Vagina (tissue), 2 donors: ENCODE measurements around the gene UBR2.

ENCODE experiments used
- POLR2A ChIP-seq, 2 donors: fragments of 450-650 bp; IDR thresholded peaks; one replicate each; pipeline ENCODE4 v1.6.1; 2017; ENCODE audit warnings: antibody characterized with exemption in 2 of 2, mild to moderate bottlenecking in 2 of 2, moderate library complexity in 2 of 2
- POLR2AphosphoS5 ChIP-seq, 2 donors: sonication (generic); formaldehyde crosslinking; IDR thresholded peaks; one replicate each; pipeline ENCODE4 v1.9.0; 2017; ENCODE audit warnings: antibody characterized with exemption in 2 of 2, mild to moderate bottlenecking in 2 of 2, low read depth in 1 of 2; ENCODE audit not compliant: insufficient read depth in 1 of 2
- TF ChIP-seq, protein P1 (sequence below), 3 experiments: fragments of 450-650 bp in 2 of 3; fragments of 200-600 bp in 1 of 3; sonication (generic) in 1 of 3; IDR thresholded peaks; one replicate each; pipeline ENCODE4 v1.5.1; 2017 to 2019; ENCODE audit warnings: antibody characterized with exemption in 3 of 3, mild to moderate bottlenecking in 2 of 3, moderate library complexity in 2 of 3

GRCh38 chr6:42627674-42628073 lies 63.8 kb downstream of the UBR2 start:
- no peak for TF ChIP-seq POLR2A (IDR thresholded peaks at IDR 0.05)
- TF ChIP-seq, protein P1, sequence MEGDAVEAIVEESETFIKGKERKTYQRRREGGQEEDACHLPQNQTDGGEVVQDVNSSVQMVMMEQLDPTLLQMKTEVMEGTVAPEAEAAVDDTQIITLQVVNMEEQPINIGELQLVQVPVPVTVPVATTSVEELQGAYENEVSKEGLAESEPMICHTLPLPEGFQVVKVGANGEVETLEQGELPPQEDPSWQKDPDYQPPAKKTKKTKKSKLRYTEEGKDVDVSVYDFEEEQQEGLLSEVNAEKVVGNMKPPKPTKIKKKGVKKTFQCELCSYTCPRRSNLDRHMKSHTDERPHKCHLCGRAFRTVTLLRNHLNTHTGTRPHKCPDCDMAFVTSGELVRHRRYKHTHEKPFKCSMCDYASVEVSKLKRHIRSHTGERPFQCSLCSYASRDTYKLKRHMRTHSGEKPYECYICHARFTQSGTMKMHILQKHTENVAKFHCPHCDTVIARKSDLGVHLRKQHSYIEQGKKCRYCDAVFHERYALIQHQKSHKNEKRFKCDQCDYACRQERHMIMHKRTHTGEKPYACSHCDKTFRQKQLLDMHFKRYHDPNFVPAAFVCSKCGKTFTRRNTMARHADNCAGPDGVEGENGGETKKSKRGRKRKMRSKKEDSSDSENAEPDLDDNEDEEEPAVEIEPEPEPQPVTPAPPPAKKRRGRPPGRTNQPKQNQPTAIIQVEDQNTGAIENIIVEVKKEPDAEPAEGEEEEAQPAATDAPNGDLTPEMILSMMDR (IDR thresholded peaks at IDR 0.05): no peak
- no peak for TF ChIP-seq POLR2AphosphoS5 (IDR thresholded peaks at IDR 0.05; ENCODE audit: insufficient read depth in 1 of 2, low read depth in 1 of 2)
